Kasumi-1 (cell line): ENCODE measurements around the gene NHSL2.

ENCODE experiments used
- DNase-seq, 2 experiments: peaks; one replicate each; lab custom pipeline; 2025; lab: John Stamatoyannopoulos, UW

NHSL2 gene

GRCh38 chrX:72182924-72183323 lies 272.3 kb downstream of the NHSL2 start:
- no peak for DNase-seq

GRCh38 chrX:72201836-72202536 lies 291.3 kb downstream of the NHSL2 start:
- no peak for DNase-seq
